KMS-11 (cell line): Measurements from ENCODE around the gene MRPL53.

Experiments
- H2AFZ ChIP-seq: fragments of 200-600 bp; sonication (generic); 2 replicates; pipeline ENCODE4 v1.6.1; 2016; ENCODE audit warnings: antibody characterized with exemption, mixed run types, low read depth
- H3K27ac ChIP-seq: fragments of 200-600 bp; sonication (generic); 2 replicates; pipeline ENCODE4 v1.6.1; 2016; ENCODE audit warnings: mild to moderate bottlenecking, mixed run types
- H3K27me3 ChIP-seq: fragments of 200-600 bp; sonication (generic); 2 replicates; pipeline ENCODE4 v1.6.1; 2017; ENCODE audit warnings: mild to moderate bottlenecking, low read depth, mixed run types, moderate library complexity; ENCODE audit not compliant: insufficient read depth
- H3K36me3 ChIP-seq: fragments of 200-600 bp; sonication (generic); 2 replicates; pipeline ENCODE4 v1.6.1; 2017; ENCODE audit warnings: mild to moderate bottlenecking, mixed run types; ENCODE audit not compliant: insufficient read depth
- H3K4me1 ChIP-seq: fragments of 200-600 bp; sonication (generic); 2 replicates; pipeline ENCODE4 v1.6.1; 2016; ENCODE audit warnings: mild to moderate bottlenecking, low read depth, mixed run types; ENCODE audit not compliant: poor library complexity, severe bottlenecking
- H3K4me2 ChIP-seq: fragments of 200-600 bp; sonication (generic); 2 replicates; pipeline ENCODE4 v1.7.0; 2016; ENCODE audit warnings: mild to moderate bottlenecking, mixed run types
- H3K4me3 ChIP-seq: fragments of 200-600 bp; sonication (generic); IDR thresholded peaks from 2 replicates; pipeline ENCODE4 v1.6.1; 2017; ENCODE audit warnings: low read depth, low read length, mixed read lengths; ENCODE audit not compliant: insufficient read depth
- H3K79me2 ChIP-seq: fragments of 200-600 bp; sonication (generic); 2 replicates; pipeline ENCODE4 v1.6.1; 2016; ENCODE audit warnings: low read depth, mixed run types; ENCODE audit not compliant: insufficient read depth
- H3K9ac ChIP-seq: fragments of 200-600 bp; sonication (generic); 2 replicates; pipeline ENCODE4 v1.6.1; 2016; ENCODE audit warnings: mild to moderate bottlenecking, mixed run types
- H4K20me1 ChIP-seq: fragments of 200-600 bp; sonication (generic); 2 replicates; pipeline ENCODE4 v1.6.1; 2016; ENCODE audit warnings: mild to moderate bottlenecking, mixed run types; ENCODE audit not compliant: insufficient read depth
- TF ChIP-seq, protein P1 (sequence below): fragments of 200-600 bp; sonication (generic); conservative IDR thresholded peaks from 2 replicates; pipeline ENCODE4 v1.6.1; 2017; ENCODE audit warnings: low read depth, mild to moderate bottlenecking, antibody characterized with exemption, low read length, moderate library complexity, mixed read lengths

MRPL53 gene

DNA sequence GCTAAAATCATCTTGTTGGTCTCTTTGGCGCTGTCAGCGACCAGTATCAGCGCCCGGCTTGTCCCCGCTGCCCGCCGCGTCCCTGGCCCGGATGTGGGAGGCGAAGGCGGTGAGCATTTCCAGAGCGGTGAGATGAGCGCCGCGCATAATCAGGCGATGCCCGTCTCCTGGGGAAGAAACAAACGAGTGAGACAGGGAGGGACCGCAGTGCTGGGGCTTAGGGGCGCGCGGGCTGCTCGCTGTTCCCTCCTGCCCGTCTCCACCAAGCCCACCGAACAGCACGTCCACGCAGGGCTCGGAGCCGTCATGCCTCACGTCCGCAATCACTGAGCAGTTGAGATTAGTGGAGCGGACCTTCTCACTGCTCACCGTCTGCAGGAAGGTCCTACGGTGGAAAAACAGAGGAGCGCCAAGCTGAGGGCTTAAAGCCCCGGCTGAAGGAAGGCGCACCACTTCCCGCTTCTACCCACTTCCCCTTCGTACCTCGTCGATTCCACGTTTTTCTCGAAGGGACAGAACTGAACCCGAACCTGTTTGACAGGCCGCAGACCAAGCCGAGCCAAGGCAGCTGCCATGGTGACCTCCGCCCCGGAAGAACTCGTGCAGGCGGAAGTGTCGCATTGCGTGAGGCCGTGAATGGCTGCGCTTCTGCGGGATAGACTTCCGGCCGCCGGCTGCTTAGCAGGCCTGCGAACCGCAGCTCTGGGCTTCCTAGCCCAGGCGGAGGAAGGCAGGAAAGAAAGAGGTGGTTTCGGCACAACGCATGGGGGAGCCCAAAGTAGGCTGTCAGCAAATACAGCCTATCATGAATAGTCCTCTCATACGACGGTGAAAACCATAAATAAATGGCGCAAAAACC is at the start of gene MRPL53:
Gene MRPL53 (minus strand): TSS at position 595 of the 859 bp plus-strand sequence. CDS start 20 bp downstream, at position 575.
- Histone ChIP-seq H3K27ac (peak within 1 kb of the TSS; percentile 78), H3K9ac (peak within 1 kb of the TSS; percentile 61), H2AFZ (peak within 1 kb of the TSS; percentile 60), H3K4me3 (peak within 1 kb of the TSS; percentile 87), H4K20me1 (no peaks in the 10 kb centered on the region), H3K4me2 (peak within 1 kb of the TSS; percentile 72), H3K27me3 (no peaks in the 10 kb centered on the region), H3K79me2 (peaks cover 7% of the 10 kb centered on the region; the same call in 1 of the 2 replicates), H3K4me1 (peaks cover 26% of the 10 kb centered on the region), H3K36me3 (no peaks in the 10 kb centered on the region)
- TF ChIP-seq, protein P1, sequence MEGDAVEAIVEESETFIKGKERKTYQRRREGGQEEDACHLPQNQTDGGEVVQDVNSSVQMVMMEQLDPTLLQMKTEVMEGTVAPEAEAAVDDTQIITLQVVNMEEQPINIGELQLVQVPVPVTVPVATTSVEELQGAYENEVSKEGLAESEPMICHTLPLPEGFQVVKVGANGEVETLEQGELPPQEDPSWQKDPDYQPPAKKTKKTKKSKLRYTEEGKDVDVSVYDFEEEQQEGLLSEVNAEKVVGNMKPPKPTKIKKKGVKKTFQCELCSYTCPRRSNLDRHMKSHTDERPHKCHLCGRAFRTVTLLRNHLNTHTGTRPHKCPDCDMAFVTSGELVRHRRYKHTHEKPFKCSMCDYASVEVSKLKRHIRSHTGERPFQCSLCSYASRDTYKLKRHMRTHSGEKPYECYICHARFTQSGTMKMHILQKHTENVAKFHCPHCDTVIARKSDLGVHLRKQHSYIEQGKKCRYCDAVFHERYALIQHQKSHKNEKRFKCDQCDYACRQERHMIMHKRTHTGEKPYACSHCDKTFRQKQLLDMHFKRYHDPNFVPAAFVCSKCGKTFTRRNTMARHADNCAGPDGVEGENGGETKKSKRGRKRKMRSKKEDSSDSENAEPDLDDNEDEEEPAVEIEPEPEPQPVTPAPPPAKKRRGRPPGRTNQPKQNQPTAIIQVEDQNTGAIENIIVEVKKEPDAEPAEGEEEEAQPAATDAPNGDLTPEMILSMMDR, result no peak

- Histone ChIP-seq H4K20me1 (no peaks in the 10 kb centered on the region), H2AFZ (no peak overlapping the region), H3K79me2 (no peaks in the 10 kb centered on the region), H3K4me3 (no peak overlapping the region), H3K4me1 (peaks cover 4% of the 10 kb centered on the region), H3K36me3 (no peaks in the 10 kb centered on the region), H3K9ac (no peak overlapping the region), H3K27me3 (peaks cover 56% of the 10 kb centered on the region), H3K4me2 (no peak overlapping the region), H3K27ac (no peak overlapping the region)
- TF ChIP-seq, protein P1, result no peak
Measured at GRCh38 chr2:74516650-74517049, 44.2 kb upstream of the MRPL53 start.

- H3K4me2 ChIP-seq, result no peak overlapping the region
- peaks cover 60% of the 10 kb centered on the region for H3K27me3 ChIP-seq
- TF ChIP-seq, protein P1, result no peak
- no peak overlapping the region for H3K9ac ChIP-seq
- H3K27ac ChIP-seq, result no peak overlapping the region
- no peaks in the 10 kb centered on the region for H4K20me1 ChIP-seq
- H2AFZ ChIP-seq, result no peak overlapping the region
- no peak overlapping the region for H3K4me3 ChIP-seq
- peaks cover 4% of the 10 kb centered on the region for H3K4me1 ChIP-seq
- no peaks in the 10 kb centered on the region for H3K36me3 ChIP-seq
- no peaks in the 10 kb centered on the region for H3K79me2 ChIP-seq
Measured at GRCh38 chr2:74515981-74516633, 43.6 kb upstream of the MRPL53 start.

DNA sequence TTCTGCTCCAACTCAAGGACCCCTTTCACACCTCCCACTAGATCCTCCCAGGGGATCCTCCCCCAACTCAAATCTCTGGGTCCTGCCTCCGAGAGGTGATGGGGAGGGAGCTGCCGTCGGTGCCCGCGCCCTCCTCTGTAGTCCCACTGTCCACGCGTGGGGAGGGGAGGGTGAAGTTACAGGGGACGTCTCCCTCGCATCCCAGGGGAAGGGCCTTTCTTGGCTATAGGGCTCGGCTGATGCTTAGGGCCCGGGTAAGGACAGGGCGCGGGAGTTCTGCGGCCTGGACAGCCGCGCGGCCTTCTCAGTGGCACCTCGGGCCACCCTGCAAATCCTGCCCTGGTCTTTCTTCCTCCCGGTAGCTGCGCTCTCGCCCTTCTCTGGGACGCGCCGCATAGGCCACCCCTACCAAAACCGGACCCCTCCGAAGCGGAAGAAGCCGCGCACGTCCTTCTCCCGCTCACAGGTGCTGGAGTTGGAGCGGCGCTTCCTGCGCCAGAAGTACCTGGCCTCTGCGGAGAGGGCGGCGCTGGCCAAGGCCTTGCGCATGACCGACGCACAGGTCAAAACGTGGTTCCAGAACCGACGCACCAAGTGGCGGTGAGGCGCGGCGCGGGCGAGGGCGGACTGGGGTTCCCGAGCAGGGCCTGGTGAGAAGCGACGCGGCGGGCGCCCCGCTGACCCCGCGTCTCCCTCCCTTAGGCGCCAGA is 42.9 kb upstream of the MRPL53 start:
- Histone ChIP-seq H3K36me3 (no peaks in the 10 kb centered on the region), H3K9ac (no peak overlapping the region), H3K4me1 (peaks cover 4% of the 10 kb centered on the region), H3K27ac (no peak overlapping the region), H2AFZ (no peak overlapping the region), H3K4me2 (no peak overlapping the region), H4K20me1 (no peaks in the 10 kb centered on the region), H3K27me3 (peaks cover 62% of the 10 kb centered on the region), H3K4me3 (no peak overlapping the region), H3K79me2 (no peaks in the 10 kb centered on the region)
- TF ChIP-seq, protein P1, result no peak
